LNCAP (cell line): Measurements from ENCODE around the gene NXPH4.

Source experiments
- CTCF ChIP-seq: fragments of 450-650 bp; IDR thresholded peaks from 2 replicates; pipeline ENCODE4 v1.5.1; 2017; ENCODE audit warnings: mild to moderate bottlenecking

Gene NXPH4

GRCh38 chr12:57211791-57212700 is 4.5 kb upstream of the NXPH4 start:
- TF ChIP-seq CTCF, result no peak

- no peak for TF ChIP-seq CTCF
Observed at GRCh38 chr12:57212701-57213057, 3.9 kb upstream of the NXPH4 start.

GRCh38 chr12:57213058-57213715 is 3.4 kb upstream of the NXPH4 start:
- TF ChIP-seq CTCF, result peak; percentile 81

- no peak for TF ChIP-seq CTCF
Observed at GRCh38 chr12:57213763-57214397, 2.7 kb upstream of the NXPH4 start.

GRCh38 chr12:57214398-57214781 is 2.2 kb upstream of the NXPH4 start:
- TF ChIP-seq CTCF, result peak; percentile 79

GRCh38 chr12:57215065-57215464 is 1.5 kb upstream of the NXPH4 start:
- TF ChIP-seq CTCF, result no peak

GRCh38 chr12:57215668-57216013 is 953 bp upstream of the NXPH4 start:
- no peak for TF ChIP-seq CTCF
